GM18870 (cell line): ENCODE results near the gene EXOG.

Source experiments
- ATAC-seq: cut with Tn5 transposase; IDR thresholded peaks from one replicate; pipeline ENCODE4 v1.9.1; 2021; ENCODE audit warnings: moderate library complexity; ENCODE audit not compliant: unreplicated experiment

EXOG gene, protein sequence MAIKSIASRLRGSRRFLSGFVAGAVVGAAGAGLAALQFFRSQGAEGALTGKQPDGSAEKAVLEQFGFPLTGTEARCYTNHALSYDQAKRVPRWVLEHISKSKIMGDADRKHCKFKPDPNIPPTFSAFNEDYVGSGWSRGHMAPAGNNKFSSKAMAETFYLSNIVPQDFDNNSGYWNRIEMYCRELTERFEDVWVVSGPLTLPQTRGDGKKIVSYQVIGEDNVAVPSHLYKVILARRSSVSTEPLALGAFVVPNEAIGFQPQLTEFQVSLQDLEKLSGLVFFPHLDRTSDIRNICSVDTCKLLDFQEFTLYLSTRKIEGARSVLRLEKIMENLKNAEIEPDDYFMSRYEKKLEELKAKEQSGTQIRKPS

GRCh38 chr3:38496131-38496910, at the start of gene EXOG:
Gene EXOG (plus strand): TSS chr3:38496340. CDS start chr3:38496368, 28 bp downstream.
- ATAC-seq = peak; percentile 65

DNA sequence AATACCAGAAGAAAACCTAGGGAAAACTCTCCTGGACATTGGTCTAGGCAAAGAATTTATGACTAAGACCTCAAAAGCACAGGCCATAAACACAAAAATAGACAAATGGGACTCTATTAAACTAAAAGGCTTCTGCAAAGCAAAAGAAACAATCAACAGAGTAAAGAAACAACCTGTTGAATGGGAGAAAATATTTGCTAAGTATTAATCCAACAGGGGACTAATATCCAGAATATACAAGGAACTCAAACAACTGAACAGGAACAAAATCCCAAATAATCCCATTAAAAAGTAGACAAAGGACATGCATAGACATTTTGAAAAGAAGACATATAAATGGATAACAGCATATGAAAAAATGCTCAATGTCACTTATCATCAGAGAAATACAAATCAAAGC, 49.3 kb upstream of the EXOG start:
- ATAC-seq = no peak

DNA sequence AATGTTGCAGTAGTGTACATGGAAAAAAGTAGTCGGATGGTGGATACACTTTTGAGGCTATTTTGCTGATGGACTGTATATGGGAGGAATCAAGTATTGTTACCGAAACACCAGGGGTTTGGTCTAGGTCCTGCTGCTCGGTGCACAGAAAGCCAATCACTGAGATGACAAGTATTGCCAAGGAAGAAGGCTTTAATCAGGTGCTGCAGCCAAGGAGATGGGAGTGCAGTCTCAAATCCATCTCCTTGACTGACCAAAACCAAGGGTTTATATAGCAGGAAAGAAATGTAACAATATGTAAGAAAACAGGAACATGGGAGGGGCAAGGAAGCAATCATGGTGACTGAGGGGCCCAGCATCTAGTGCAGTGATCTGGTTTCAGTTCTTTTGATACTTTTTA, 45.3 kb upstream of the EXOG start:
- no peak for ATAC-seq

DNA sequence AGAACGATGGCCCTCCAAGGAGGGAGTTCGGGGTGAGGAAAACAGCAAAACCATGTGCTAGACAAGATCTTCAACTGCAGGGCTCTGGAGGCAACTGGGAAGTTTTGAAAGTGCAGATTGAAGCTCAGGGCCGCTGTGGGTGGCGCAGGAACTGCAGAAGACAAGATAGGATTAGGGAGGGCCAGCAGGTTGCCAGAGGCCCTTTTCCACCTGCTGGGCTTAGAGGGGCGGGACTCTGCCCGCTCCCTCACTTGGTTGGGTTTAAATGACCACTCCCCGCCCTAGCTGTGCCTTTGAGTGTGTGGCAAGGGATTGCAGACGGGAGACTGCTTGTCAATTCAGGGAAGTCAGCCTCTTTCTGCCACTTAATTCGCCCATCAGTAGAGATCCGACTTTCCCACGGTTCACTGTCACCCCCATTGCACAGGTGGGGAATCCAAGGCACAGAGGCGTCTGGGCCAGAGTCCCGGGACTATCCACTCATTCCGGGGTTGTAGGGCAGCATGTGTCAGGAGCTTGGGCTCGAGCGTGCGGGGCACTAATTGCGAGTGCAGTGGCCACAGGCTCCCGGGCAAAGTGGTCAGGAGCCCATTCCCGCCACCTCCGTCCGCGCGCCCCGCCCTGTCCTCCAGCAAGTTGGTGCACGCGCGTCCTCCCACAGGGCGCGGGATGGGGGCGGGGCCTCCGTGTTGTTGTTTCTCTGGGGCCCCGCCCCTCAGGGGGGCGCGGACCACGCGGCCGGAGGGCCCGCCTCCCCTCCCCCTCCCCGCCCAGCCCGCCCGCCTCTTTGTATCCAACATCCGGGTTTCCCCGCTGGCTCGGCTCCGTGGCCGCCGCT, 42.8 kb upstream of the EXOG start, which contains the start of gene ACVR2B:
ACVR2B (plus strand) TSS at position 816 of the 838 bp plus-strand sequence. CDS start 433 bp downstream, outside the sequence.
- ATAC-seq = no peak

- ATAC-seq = no peak
These were observed 42.3 kb upstream of the EXOG start for GRCh38 chr3:38453913-38454177.

- ATAC-seq = no peak
These were observed 41.8 kb upstream of the EXOG start for GRCh38 chr3:38454178-38454883.

DNA sequence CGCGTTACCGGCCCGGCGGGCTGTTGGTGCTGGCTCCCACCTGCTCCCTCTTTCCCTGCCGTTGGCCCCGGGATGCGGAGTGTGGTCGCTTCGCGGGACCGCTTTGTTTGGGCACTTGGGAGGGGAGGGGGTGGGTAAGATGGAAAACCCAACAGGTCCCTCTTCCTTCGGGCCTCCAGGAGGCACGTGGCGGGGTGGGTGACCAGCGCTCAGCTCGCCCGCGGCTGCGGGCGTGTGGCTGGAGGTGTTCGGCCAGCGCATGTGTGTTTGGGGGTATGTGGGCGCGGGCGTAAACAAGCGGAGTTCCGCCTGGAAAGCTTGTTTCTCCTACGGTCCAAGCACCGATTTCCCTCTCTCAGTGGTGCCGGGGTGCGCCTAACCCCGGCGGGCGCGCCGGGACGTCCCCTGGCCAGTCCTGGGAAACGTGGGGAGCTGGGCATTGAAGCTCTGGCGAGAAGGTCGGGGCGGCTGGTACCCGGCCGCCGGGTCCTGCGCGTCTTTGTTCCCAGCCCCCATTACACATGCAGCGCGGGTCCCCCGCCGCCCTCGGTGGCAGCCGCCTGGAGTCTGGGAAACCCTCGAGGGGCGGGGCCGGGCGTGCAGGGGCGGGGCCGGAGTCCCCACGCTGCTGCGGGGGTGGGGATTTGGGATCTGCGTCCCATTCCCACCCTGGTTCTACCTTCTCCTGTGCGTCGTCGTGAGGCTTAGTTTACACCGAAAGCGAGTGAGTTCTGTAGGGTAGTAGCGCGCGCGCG, 41.1 kb upstream of the EXOG start:
- ATAC-seq = no peak

GRCh38 chr3:38455639-38456430, 40.3 kb upstream of the EXOG start:
- ATAC-seq = no peak

DNA sequence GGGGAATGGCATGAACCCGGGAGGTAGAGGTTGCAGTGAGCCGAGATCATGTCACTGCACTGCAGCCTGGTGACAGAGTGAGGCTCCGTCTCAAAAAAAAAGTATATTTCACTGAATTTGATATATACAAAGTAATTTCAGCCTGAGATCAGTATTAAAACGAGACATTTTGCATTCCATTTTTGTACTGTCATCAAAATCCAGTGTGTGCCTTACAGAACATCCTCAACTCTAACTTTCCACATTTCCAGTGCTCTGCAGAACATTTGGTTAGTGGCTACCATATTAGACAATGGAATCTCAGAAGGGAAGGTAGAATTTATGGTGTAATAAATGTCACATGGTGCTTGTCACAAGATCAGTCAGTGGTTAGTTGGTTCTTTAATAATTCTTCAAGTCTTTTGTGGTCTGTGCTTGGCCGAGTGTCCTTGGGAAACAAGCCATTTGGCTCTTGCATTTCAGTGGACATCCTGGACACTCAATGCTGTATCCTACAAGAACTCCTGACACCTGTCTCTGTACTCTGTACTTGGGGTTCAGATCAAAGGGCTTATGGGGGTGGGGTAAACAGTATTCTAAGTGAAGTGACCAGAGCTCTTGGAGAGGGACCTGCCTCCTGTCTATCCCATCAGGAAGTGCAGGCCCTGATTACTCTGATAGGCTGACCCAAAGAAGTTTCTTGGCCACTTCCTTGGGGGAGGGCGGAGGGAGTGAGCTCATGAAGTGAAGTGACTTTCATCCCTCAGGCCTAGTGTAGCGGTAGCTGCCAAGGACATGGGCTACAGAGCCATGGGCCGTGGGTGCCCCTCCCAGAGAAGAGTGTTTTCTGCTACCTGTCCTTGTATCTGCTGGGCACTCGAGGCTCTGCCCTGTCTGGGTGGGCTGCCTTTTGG, 38.8 kb upstream of the EXOG start:
- no peak for ATAC-seq

- no peak for ATAC-seq
These were observed 37.2 kb upstream of the EXOG start for GRCh38 chr3:38458796-38459498.

GRCh38 chr3:38459499-38460048, 36.6 kb upstream of the EXOG start:
- no peak for ATAC-seq

DNA sequence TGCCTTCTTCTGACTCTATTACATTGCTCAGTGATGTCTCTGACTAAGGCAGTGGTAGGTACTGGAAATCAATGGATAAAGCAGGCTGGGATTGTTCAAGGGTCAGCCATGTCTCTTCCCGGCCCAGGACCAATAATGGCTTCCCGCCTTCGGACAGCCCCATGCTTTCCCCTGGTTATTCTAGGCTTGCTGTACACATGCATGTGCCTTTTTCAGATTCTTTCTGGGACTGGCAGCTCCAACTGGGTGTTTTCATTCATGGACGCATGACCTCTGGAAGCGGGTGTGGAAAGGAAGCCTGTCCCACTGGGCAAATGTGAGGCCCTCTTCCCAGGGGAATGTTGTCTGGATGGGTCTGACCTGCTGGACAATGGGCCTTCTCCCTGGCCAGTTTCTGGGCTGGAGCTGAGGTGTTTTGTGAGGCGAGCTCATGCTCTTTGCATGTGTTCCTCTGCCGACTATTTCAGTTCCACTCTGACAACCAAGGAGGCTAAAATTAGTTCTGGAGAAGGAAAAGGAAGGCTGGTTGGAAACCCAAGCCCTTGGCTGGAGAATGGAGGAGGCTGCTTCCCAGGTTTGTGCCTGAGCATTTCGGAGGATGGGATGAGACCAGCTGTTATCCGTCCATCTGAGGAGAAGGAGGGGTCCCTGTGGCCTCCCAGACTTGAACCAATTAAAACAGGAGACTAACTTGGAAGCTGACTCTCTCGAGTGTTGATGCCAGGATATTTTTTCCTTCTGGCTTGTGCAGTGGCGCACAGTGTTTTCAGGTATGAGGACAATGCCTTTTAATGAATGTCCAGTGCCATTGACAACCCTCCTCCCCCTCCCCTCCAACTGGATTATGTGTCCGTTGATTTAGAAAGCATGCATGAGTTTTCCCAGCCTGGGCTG, 35.5 kb upstream of the EXOG start:
- no peak for ATAC-seq

DNA sequence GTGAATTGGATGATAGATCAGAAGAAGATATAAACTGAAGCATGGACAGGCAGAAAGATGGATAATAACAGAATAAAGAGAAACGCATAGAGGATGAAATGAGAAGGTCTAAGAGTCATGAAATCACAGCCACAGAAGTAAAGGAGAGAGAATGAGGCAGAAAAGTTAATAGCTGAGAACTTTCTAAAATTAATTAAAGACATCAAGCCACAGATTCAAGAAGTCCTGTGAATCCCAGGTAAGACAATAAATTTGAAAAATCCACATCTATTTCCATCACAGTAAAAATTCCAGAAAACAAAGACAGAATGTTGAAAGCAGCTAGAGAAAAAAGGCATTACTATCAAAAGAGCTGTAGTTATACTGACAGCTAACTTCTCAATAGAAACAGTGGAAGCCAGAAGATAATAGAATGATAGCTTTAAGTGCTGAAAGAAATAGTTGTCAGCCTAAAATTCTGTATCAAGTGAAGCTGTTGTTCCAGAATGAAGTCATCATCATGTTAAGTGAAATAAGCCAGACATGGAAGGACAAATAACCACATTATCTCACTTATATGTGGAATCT, 30.5 kb upstream of the EXOG start:
- ATAC-seq = no peak

DNA sequence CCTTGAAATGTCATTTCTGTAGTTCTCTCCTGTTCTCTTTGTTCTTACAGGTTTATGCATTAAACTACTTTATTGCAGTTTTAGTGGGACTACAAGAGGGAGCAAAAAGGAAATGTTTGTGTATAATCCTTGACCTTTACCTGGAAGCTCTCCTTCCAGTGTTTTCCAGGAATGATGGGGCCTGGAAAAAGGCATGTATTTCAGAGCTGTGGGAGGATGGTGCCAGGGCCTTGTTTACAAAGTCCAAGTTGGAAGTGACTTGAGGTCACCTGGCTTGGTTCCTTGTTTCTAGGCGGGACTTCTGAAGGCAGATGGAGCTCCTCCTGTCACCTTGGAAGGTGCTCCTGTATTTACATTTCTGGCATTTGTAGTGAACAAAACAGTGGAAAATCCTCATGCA, 27.4 kb upstream of the EXOG start:
- no peak for ATAC-seq

DNA sequence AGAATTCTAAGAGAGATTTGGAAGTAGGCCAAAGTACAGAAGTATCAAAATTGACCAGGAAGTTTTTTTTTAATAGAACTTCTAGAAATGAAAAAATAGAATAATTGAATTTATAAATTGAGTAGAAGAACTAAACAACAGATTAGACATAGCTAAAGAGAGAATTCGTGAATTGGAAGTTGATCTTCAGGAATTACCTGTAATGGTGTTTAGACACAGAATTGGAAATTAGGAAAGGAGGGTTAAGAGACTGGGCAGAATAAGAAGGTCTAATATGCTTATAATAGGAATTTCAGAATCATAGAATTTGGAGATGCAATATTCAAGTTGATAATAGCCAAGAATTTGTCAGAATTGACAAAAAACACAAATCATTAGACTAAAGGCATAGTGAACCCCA, 26.3 kb upstream of the EXOG start:
- no peak for ATAC-seq

- no peak for ATAC-seq
These were observed 24.8 kb upstream of the EXOG start for GRCh38 chr3:38471260-38471857.
